T-helper 2 cell treated with Interferon-gamma antibody and Interleukin-4, amounts not matched to agents 5 μg/mL and 100 μg/mL, for 36 hours (primary cell): ENCODE measurements around the gene GPI.
"Not testable (repeated sequence)": the region's sequence is repeated elsewhere in the genome, so short reads cannot be mapped to it uniquely, and the experiment has no call there.

Experiments
- DNase-seq: peaks from one replicate; pipeline ENCODE4 v3.0.0; 2021; ENCODE audit warnings: low spot score
- H3K27ac Mint-ChIP-seq: one replicate; pipeline ENCODE4 v1.8.0; 2021; ENCODE audit warnings: mild to moderate bottlenecking, mixed read lengths
- H3K27me3 Mint-ChIP-seq: one replicate; pipeline ENCODE4 v1.8.0; 2021; ENCODE audit warnings: low read depth, mixed read lengths
- H3K36me3 Mint-ChIP-seq: one replicate; pipeline ENCODE4 v1.8.0; 2021; ENCODE audit warnings: low read depth, mixed read lengths
- H3K4me1 Mint-ChIP-seq: one replicate; pipeline ENCODE4 v1.8.0; 2021; ENCODE audit warnings: low read depth, mixed read lengths
- H3K4me3 Mint-ChIP-seq: one replicate; pipeline ENCODE4 v1.8.0; 2022; ENCODE audit warnings: mild to moderate bottlenecking, moderate library complexity, mixed read lengths
- H3K9me3 Mint-ChIP-seq: one replicate; pipeline ENCODE4 v1.8.0; 2021; ENCODE audit warnings: mixed read lengths

The GPI gene

GRCh38 chr19:34328982-34329381 is 36.0 kb upstream of the GPI start:
- no peaks in the 10 kb centered on the region for H3K27me3 Mint-ChIP-seq
- no peak for DNase-seq
- no peaks in the 10 kb centered on the region for H3K4me1 Mint-ChIP-seq
- no peaks in the 10 kb centered on the region for H3K9me3 Mint-ChIP-seq
- H3K36me3 Mint-ChIP-seq: peaks cover 9% of the 10 kb centered on the region
- H3K27ac Mint-ChIP-seq: no peak overlapping the region
- H3K4me3 Mint-ChIP-seq: no peak overlapping the region

- H3K9me3 Mint-ChIP-seq: no peaks in the 10 kb centered on the region
- H3K4me1 Mint-ChIP-seq: no peaks in the 10 kb centered on the region
- H3K36me3 Mint-ChIP-seq: peaks cover 8% of the 10 kb centered on the region
- H3K27me3 Mint-ChIP-seq: no peaks in the 10 kb centered on the region
- DNase-seq: no peak
- H3K4me3 Mint-ChIP-seq: no peak overlapping the region
- no peak overlapping the region for H3K27ac Mint-ChIP-seq
These were observed 34.9 kb upstream of the GPI start for GRCh38 chr19:34330116-34330515.

GRCh38 chr19:34330596-34330995 is 34.4 kb upstream of the GPI start:
- not testable (repeated sequence) for H3K4me3 Mint-ChIP-seq, H3K9me3 Mint-ChIP-seq, DNase-seq, H3K27ac Mint-ChIP-seq, H3K27me3 Mint-ChIP-seq, H3K4me1 Mint-ChIP-seq, H3K36me3 Mint-ChIP-seq

GRCh38 chr19:34331596-34331995 is 33.4 kb upstream of the GPI start:
- H3K27me3 Mint-ChIP-seq, H3K27ac Mint-ChIP-seq, H3K36me3 Mint-ChIP-seq: not testable (repeated sequence)

GRCh38 chr19:34332027-34332760 is 32.8 kb upstream of the GPI start:
- no peak overlapping the region for H3K27ac Mint-ChIP-seq
- peaks cover 8% of the 10 kb centered on the region for H3K36me3 Mint-ChIP-seq
- peaks cover 4% of the 10 kb centered on the region for H3K4me1 Mint-ChIP-seq
- no peak overlapping the region for H3K4me3 Mint-ChIP-seq
- H3K9me3 Mint-ChIP-seq: no peaks in the 10 kb centered on the region
- DNase-seq: no peak
- no peaks in the 10 kb centered on the region for H3K27me3 Mint-ChIP-seq

More at GRCh38 chr19:34331596-34331995, 33.4 kb upstream of the GPI start:
- H3K9me3 Mint-ChIP-seq, H3K4me3 Mint-ChIP-seq, DNase-seq, H3K4me1 Mint-ChIP-seq: not testable (repeated sequence)

GRCh38 chr19:34335914-34336313 is 29.1 kb upstream of the GPI start:
- Mint-ChIP-seq H3K4me3 (no peak overlapping the region), H3K36me3 (peaks cover 11% of the 10 kb centered on the region), H3K4me1 (peaks cover 4% of the 10 kb centered on the region), H3K9me3 (no peaks in the 10 kb centered on the region), H3K27ac (no peak overlapping the region), H3K27me3 (no peaks in the 10 kb centered on the region)
- no peak for DNase-seq

- H3K9me3 Mint-ChIP-seq: no peaks in the 10 kb centered on the region
- H3K4me1 Mint-ChIP-seq: peaks cover 4% of the 10 kb centered on the region
- no peak overlapping the region for H3K4me3 Mint-ChIP-seq
- peaks cover 10% of the 10 kb centered on the region for H3K36me3 Mint-ChIP-seq
- H3K27ac Mint-ChIP-seq: no peak overlapping the region
- no peak for DNase-seq
- no peaks in the 10 kb centered on the region for H3K27me3 Mint-ChIP-seq
These were observed 28.2 kb upstream of the GPI start for GRCh38 chr19:34336781-34337271.

GRCh38 chr19:34337739-34338138 is 27.3 kb upstream of the GPI start:
- H3K27ac Mint-ChIP-seq: no peak overlapping the region
- no peak for DNase-seq
- H3K36me3 Mint-ChIP-seq: peaks cover 10% of the 10 kb centered on the region
- peaks cover 4% of the 10 kb centered on the region for H3K4me1 Mint-ChIP-seq
- H3K27me3 Mint-ChIP-seq: no peaks in the 10 kb centered on the region
- H3K9me3 Mint-ChIP-seq: no peaks in the 10 kb centered on the region
- no peak overlapping the region for H3K4me3 Mint-ChIP-seq

- Mint-ChIP-seq H3K27ac (no peak overlapping the region), H3K36me3 (peaks cover 9% of the 10 kb centered on the region), H3K4me1 (peaks cover 7% of the 10 kb centered on the region), H3K27me3 (no peaks in the 10 kb centered on the region), H3K4me3 (no peak overlapping the region), H3K9me3 (peaks cover 5% of the 10 kb centered on the region)
- no peak for DNase-seq
These were observed 22.9 kb upstream of the GPI start for GRCh38 chr19:34341935-34342680.

- peaks cover 5% of the 10 kb centered on the region for H3K9me3 Mint-ChIP-seq
- H3K27ac Mint-ChIP-seq: no peak overlapping the region
- no peak overlapping the region for H3K4me3 Mint-ChIP-seq
- peaks cover 9% of the 10 kb centered on the region for H3K36me3 Mint-ChIP-seq
- H3K4me1 Mint-ChIP-seq: peaks cover 6% of the 10 kb centered on the region
- DNase-seq: no peak
- H3K27me3 Mint-ChIP-seq: no peaks in the 10 kb centered on the region
These were observed 21.2 kb upstream of the GPI start for GRCh38 chr19:34343751-34344150.

- no peak for DNase-seq
- H3K4me3 Mint-ChIP-seq: no peak overlapping the region
- peaks cover 15% of the 10 kb centered on the region for H3K4me1 Mint-ChIP-seq
- no peaks in the 10 kb centered on the region for H3K27me3 Mint-ChIP-seq
- H3K9me3 Mint-ChIP-seq: peaks cover 5% of the 10 kb centered on the region
- H3K36me3 Mint-ChIP-seq: peaks cover 6% of the 10 kb centered on the region
- H3K27ac Mint-ChIP-seq: no peak overlapping the region
These were observed 19.0 kb upstream of the GPI start for GRCh38 chr19:34345947-34346351.

GRCh38 chr19:34347561-34348165 is 17.3 kb upstream of the GPI start:
- Mint-ChIP-seq H3K4me1 (peaks cover 20% of the 10 kb centered on the region), H3K4me3 (no peak overlapping the region), H3K27ac (no peak overlapping the region), H3K9me3 (peaks cover 5% of the 10 kb centered on the region), H3K27me3 (no peaks in the 10 kb centered on the region), H3K36me3 (peaks cover 5% of the 10 kb centered on the region)
- DNase-seq: no peak

GRCh38 chr19:34348899-34349487 is 16.0 kb upstream of the GPI start:
- DNase-seq: no peak
- Mint-ChIP-seq H3K9me3 (peaks cover 5% of the 10 kb centered on the region), H3K27ac (peak overlapping the region; percentile 93), H3K36me3 (peaks cover 5% of the 10 kb centered on the region), H3K4me1 (peaks cover 20% of the 10 kb centered on the region), H3K4me3 (peak overlapping the region; percentile 57), H3K27me3 (no peaks in the 10 kb centered on the region)

GRCh38 chr19:34350161-34350561 is 14.8 kb upstream of the GPI start:
- Mint-ChIP-seq H3K4me1 (peaks cover 23% of the 10 kb centered on the region), H3K27ac (peak overlapping the region; percentile 93), H3K4me3 (peak overlapping the region; percentile 57), H3K36me3 (peaks cover 8% of the 10 kb centered on the region), H3K27me3 (no peaks in the 10 kb centered on the region), H3K9me3 (peaks cover 5% of the 10 kb centered on the region)
- peak; percentile 78 for DNase-seq
